ENCODE results near the gene THAP5. TPM values are rescaled to one million over a fixed set of nuclear protein-coding genes. Genes with fewer than 3 reads are reported as not detected.
A peak's percentile ranks its signal among the peaks of the same experiment; 100 is the strongest.

Gene THAP5
- total RNA-seq, 1 experiment from 2014 or later: 19.5 TPM

GRCh38 chr7:108618056-108618455 lies 48.5 kb upstream of the THAP5 start (continued):
- TF ChIP-seq RELA (CRISPR knock-in tag; IDR thresholded peaks at IDR 0.05; ENCODE audit: borderline replicate concordance): no peak
- no peak for TF ChIP-seq TP53 (CRISPR knock-in tag; IDR thresholded peaks at IDR 0.05)
- no peak for TF ChIP-seq ZMAT4 (CRISPR knock-in tag; IDR thresholded peaks at IDR 0.05)

- Mint-ChIP-seq H3K4me3 (no peak overlapping the region), H3K36me3 (no peaks in the 10 kb centered on the region), H3K27me3 (ENCODE audit: low read depth) (no peaks in the 10 kb centered on the region), H3K9me3 (no peaks in the 10 kb centered on the region), H3K4me1 (peaks cover 39% of the 10 kb centered on the region), H3K27ac (no peak overlapping the region)
- ChIA-PET POLR2A (interaction anchor here (0.6 kb wide), 1 partner anchor 1670 kb away, joined by 8 read pairs; no protein-coding TSS in a partner anchor), CTCF (interaction anchor here (1.0 to 1.1 kb wide), 2 partner anchors 46 to 155 kb away, joined by 3 to 4 read pairs; no protein-coding TSS in a partner anchor)
- peak; percentile 69 for ATAC-seq
- TF ChIP-seq ZBTB43 (CRISPR knock-in tag; IDR thresholded peaks at IDR 0.05) (no peak), TEAD4 (CRISPR knock-in tag; IDR thresholded peaks at IDR 0.05) (no peak), USF1 (CRISPR knock-in tag; IDR thresholded peaks at IDR 0.05) (no peak)
- no peak for DNase-seq (ENCODE audit: low spot score)
These were observed 45.4 kb upstream of the THAP5 start for GRCh38 chr7:108614896-108615295.

- TF ChIP-seq PRDM15 (CRISPR knock-in tag; IDR thresholded peaks at IDR 0.05) (no peak), GABPB1 (CRISPR knock-in tag; IDR thresholded peaks at IDR 0.05) (0 out of 2 replicates have a peak, but pooled peaks have one; percentile 13)
- Mint-ChIP-seq H3K27ac (no peak overlapping the region), H3K4me3 (no peak overlapping the region), H3K27me3 (ENCODE audit: low read depth) (no peaks in the 10 kb centered on the region), H3K9me3 (no peaks in the 10 kb centered on the region), H3K4me1 (peaks cover 35% of the 10 kb centered on the region), H3K36me3 (no peaks in the 10 kb centered on the region)
- ChIA-PET POLR2A (no interaction called here), CTCF (interaction anchor here (1.0 to 1.1 kb wide), 2 partner anchors 47 to 156 kb away, joined by 3 to 4 read pairs; no protein-coding TSS in a partner anchor)
- ATAC-seq (no peak), DNase-seq (ENCODE audit: low spot score) (no peak)
These were observed 44.5 kb upstream of the THAP5 start for GRCh38 chr7:108613949-108614381.

GRCh38 chr7:108613147-108613948 lies 43.8 kb upstream of the THAP5 start:
- DNase-seq (ENCODE audit: low spot score) (no peak), ATAC-seq (peak; percentile 33; the same call in 1 of the 2 replicates)
- Mint-ChIP-seq H3K27ac (no peak overlapping the region), H3K4me1 (peaks cover 29% of the 10 kb centered on the region), H3K36me3 (no peaks in the 10 kb centered on the region), H3K27me3 (ENCODE audit: low read depth) (no peaks in the 10 kb centered on the region), H3K4me3 (no peak overlapping the region), H3K9me3 (no peaks in the 10 kb centered on the region)
- ChIA-PET CTCF (no interaction called here), POLR2A (no interaction called here)
- TF ChIP-seq FOXK1 (CRISPR knock-in tag; IDR thresholded peaks at IDR 0.05) (no peak), CTCF (IDR thresholded peaks at IDR 0.05) (peak; percentile 82)
